ENCODE results near the gene CEMP1. TPM values are rescaled to one million over a fixed set of nuclear protein-coding genes. Genes with fewer than 3 reads are reported as not detected.
"Not testable (repeated sequence)": the region's sequence is repeated elsewhere in the genome, so short reads cannot be mapped to it uniquely, and the experiment has no call there.

CEMP1 gene
- total RNA-seq, 1 donor from 2014 or later: not detected

DNA sequence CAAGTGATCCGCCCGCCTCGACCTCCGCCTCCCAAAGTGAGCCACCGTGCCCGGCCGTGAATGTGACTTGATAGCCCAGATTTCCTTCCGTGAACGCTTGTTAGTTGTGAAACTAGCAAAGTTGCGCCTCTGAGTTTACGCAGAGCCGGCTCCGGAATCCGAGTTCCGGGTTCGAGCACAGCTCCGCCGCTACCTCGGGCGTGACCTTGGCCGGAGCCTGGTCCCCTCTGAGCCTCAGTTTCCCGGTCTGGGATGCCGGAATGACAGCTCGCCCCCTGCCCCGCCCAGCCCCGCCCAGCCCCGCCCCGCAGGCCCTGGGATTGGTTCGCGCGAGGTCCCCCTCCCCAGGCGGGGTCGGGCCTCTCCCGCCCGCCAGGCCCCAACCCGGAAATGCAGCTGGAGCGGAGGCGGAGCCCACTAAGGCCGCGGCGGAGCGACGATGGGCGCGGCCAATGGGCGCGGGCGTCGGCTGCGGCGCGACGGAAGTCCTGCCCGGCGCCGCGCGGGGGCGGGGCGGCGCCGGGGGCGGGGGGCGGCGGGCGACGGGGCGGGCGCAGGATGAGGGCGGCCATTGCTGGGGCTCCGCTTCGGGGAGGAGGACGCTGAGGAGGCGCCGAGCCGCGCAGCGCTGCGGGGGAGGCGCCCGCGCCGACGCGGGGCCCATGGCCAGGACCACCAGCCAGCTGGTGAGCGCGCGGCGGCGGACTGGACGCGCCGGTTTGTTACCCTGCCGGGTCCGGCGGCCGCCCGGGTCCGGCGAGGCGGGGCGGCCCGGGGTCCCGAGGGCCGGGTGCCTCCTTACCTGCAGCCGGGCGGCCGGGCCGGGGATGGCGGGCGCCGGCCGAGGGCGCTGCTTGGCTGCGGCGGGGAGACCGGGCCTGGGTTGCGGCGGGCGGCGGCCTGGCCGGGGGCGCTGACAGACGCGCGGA is 6.5 kb upstream of the CEMP1 start, which contains the start of gene PDPK1:
Gene PDPK1, plus strand, starts transcription at position 571 of the 929 bp plus-strand sequence. Its CDS starts 92 bp downstream, at position 663.
- no peaks in the 10 kb centered on the region for H3K9me3 ChIP-seq (replicated peaks)
- H3K27ac ChIP-seq (replicated peaks): peak within 1 kb of the TSS; percentile 92
- intact Hi-C loops (cut with micrococcal nuclease): no loop called here
- DNase-seq: peak; percentile 95
- no peaks in the 10 kb centered on the region for H3K27me3 ChIP-seq (ENCODE audit: low read depth)
- TF ChIP-seq, protein P1, sequence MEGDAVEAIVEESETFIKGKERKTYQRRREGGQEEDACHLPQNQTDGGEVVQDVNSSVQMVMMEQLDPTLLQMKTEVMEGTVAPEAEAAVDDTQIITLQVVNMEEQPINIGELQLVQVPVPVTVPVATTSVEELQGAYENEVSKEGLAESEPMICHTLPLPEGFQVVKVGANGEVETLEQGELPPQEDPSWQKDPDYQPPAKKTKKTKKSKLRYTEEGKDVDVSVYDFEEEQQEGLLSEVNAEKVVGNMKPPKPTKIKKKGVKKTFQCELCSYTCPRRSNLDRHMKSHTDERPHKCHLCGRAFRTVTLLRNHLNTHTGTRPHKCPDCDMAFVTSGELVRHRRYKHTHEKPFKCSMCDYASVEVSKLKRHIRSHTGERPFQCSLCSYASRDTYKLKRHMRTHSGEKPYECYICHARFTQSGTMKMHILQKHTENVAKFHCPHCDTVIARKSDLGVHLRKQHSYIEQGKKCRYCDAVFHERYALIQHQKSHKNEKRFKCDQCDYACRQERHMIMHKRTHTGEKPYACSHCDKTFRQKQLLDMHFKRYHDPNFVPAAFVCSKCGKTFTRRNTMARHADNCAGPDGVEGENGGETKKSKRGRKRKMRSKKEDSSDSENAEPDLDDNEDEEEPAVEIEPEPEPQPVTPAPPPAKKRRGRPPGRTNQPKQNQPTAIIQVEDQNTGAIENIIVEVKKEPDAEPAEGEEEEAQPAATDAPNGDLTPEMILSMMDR (IDR thresholded peaks at IDR 0.05; ENCODE audit: borderline replicate concordance): no peak
- H3K4me1 ChIP-seq: peaks cover 55% of the 10 kb centered on the region
- no peaks in the 10 kb centered on the region for H3K36me3 ChIP-seq
- H3K4me3 ChIP-seq: peak within 1 kb of the TSS; percentile 74

DNA sequence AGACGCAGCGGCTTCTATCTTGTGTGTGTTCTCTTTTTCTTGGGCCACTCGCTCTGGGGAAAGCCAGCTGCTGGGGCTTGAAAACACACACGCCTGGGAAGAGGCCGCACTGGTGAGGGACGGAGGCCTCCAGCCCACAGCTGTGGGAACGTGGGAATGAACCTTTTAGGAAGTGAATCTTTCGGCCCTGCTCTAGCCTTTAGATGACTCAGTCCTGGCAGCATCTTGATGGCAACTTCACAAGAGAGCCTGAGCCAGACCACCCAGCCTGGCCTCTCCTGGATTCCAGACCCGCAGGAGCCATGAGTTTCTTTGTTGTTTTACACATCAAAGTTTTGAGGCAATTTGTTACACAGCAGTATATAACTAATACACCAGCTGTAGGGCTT is 4.4 kb upstream of the CEMP1 start:
- H3K36me3 ChIP-seq: no peaks in the 10 kb centered on the region
- no peak for DNase-seq
- H3K4me1 ChIP-seq: peaks cover 55% of the 10 kb centered on the region
- H3K27ac ChIP-seq (replicated peaks): peak overlapping the region; percentile 92
- H3K4me3 ChIP-seq: no peak overlapping the region
- no peaks in the 10 kb centered on the region for H3K9me3 ChIP-seq (replicated peaks)
- H3K27me3 ChIP-seq (ENCODE audit: low read depth): no peaks in the 10 kb centered on the region
- intact Hi-C loops (cut with micrococcal nuclease): no loop called here
- TF ChIP-seq, protein P1 (IDR thresholded peaks at IDR 0.05; ENCODE audit: borderline replicate concordance): no peak

- H3K9me3 ChIP-seq (replicated peaks); H3K27me3 ChIP-seq (ENCODE audit: low read depth); DNase-seq; H3K4me3 ChIP-seq; H3K27ac ChIP-seq (replicated peaks); H3K36me3 ChIP-seq; intact Hi-C loops (cut with micrococcal nuclease): not testable (repeated sequence)
- H3K4me1 ChIP-seq: peaks cover 43% of the 10 kb centered on the region
Observed at GRCh38 chr16:2534335-2534734, 3.1 kb upstream of the CEMP1 start.

DNA sequence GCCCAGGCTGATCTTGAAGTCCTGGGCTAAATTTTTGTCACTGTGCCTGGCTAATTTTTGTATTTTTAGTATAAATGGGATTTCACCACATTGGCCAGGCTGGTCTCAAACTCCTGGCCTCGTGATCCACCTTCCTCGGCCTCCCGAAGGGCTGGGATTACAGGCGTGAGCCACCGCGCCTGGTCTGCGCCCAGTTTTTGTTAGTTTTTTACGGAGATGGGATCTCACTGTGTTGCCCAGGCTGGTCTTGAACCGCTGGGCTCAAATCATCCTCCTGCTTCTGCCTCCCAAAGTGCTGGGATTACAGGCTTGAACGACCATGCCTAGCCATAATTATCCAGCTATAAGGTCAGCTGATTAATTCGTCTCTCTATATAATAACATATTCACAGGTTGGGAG is 2.7 kb upstream of the CEMP1 start:
- TF ChIP-seq, protein P1 (IDR thresholded peaks at IDR 0.05; ENCODE audit: borderline replicate concordance): no peak
- H3K9me3 ChIP-seq (replicated peaks): no peaks in the 10 kb centered on the region
- H3K27ac ChIP-seq (replicated peaks): peak overlapping the region; percentile 88
- intact Hi-C loops (cut with micrococcal nuclease): no loop called here
- DNase-seq: no peak
- peaks cover 38% of the 10 kb centered on the region for H3K4me1 ChIP-seq
- peaks cover 7% of the 10 kb centered on the region for H3K36me3 ChIP-seq
- no peaks in the 10 kb centered on the region for H3K27me3 ChIP-seq (ENCODE audit: low read depth)
- no peak overlapping the region for H3K4me3 ChIP-seq

DNA sequence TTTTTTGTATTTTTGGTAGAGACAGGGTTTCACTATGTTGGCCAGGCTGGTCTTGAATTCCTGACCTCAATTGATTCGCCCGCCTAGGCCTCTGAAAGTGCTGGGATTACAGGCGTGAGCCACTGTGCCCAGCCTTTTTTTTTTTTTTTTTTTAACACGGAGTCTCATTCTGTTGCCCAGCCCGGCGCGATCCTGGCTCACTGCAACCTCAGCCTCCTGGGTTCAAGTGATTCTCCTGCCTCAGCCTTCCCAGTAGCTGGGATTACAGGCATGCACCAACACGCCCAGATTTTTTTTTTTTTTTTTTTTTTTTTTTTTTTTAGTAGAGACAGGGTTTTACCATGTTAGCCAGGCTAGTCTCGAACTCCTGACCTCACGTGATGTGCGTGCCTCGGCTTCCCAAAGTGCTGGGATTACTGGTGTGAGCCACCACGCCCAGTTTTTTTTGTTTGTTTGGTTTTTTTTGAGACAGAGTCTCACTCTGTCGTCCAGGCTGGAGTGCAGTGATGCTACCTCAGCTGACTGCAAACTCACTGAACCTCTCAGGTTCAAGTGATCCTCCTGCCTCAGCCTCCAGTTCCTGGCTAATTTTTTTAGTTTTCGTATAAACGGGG is 2.0 kb upstream of the CEMP1 start:
- intact Hi-C loops (cut with micrococcal nuclease); H3K9me3 ChIP-seq (replicated peaks); H3K27me3 ChIP-seq (ENCODE audit: low read depth); DNase-seq: not testable (repeated sequence)
- Histone ChIP-seq H3K27ac (replicated peaks) (peak overlapping the region; percentile 88), H3K36me3 (peaks cover 14% of the 10 kb centered on the region), H3K4me1 (peaks cover 34% of the 10 kb centered on the region), H3K4me3 (peak overlapping the region; percentile 72)

DNA sequence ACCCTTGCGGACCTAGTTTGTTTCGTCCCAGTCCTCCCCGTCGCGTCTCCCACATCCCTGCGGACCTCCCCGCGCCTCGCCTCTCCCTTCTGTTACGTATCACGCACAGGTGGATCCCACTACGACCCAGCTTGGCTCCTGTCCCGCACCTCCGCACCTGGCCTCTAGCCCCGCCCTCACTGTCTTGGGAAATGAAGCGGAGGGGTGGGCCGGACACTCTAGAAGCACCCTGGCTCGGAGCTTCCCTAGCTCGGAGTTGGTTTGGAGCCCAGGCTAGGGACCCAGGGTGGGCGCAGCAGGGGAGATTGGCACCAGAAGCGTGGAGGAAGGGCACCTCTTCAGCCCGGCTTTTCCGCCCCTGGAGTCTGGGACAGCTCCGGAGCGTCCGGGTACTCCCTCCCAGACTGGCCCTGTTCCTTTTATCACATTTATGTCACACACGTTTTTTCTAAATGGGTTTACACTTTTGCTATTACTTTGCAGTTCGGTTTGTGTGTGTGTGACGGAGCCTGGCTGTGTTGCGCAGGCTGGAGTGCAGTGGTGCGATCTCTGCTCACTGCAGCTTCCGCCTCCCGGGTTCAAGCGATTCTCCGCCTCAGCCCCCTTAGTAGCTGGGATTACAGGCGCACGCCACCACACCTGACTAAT is 1.4 kb upstream of the CEMP1 start:
- peak; percentile 57 for DNase-seq
- TF ChIP-seq, protein P1 (IDR thresholded peaks at IDR 0.05; ENCODE audit: borderline replicate concordance): no peak
- intact Hi-C loops (cut with micrococcal nuclease): no loop called here

More for the DNA sequence above, 1.4 kb upstream of the CEMP1 start:
- Histone ChIP-seq H3K27me3 (ENCODE audit: low read depth) (no peaks in the 10 kb centered on the region), H3K27ac (replicated peaks) (peak overlapping the region; percentile 88), H3K9me3 (replicated peaks) (no peaks in the 10 kb centered on the region), H3K4me1 (peaks cover 34% of the 10 kb centered on the region), H3K36me3 (peaks cover 20% of the 10 kb centered on the region), H3K4me3 (peak overlapping the region; percentile 72)

Data from left ventricle myocardium inferior (tissue), 1 donor.